CD14-positive monocyte (primary cell): ENCODE results near the gene TRIM3. TPM values are rescaled to one million over a fixed set of nuclear protein-coding genes. Genes with fewer than 3 reads are reported as not detected.

Source experiments
- DNase-seq, 3 donors: peaks; one replicate each; pipeline ENCODE4 v3.0.0-alpha.2; 2011 to 2022
- H2AFZ ChIP-seq: 2 replicates; pipeline ENCODE4 v1.6.0; 2012; ENCODE audit warnings: mild to moderate bottlenecking, low read depth, low read length, inconsistent platforms; ENCODE audit not compliant: insufficient read depth, poor library complexity, severe bottlenecking
- H3K27ac ChIP-seq, 2 donors: 1 replicate in 1 of 2; 2 replicates in 1 of 2; pipeline ENCODE4 v1.5.1; 2012 to 2013; ENCODE audit warnings: low read length in 2 of 2, control low read depth in 1 of 2, inconsistent platforms in 1 of 2, low read depth in 1 of 2, mild to moderate bottlenecking in 1 of 2
- H3K27me3 ChIP-seq, 2 donors: one replicate each; pipeline versions ENCODE4 v1.6.0 to v1.6.1; 2011 to 2013; ENCODE audit warnings: low read length in 2 of 2; ENCODE audit not compliant: control insufficient read depth in 2 of 2, insufficient read depth in 2 of 2
- H3K36me3 ChIP-seq, 2 donors: replicated peaks in 1 of 2; 1 replicate in 1 of 2; 2 replicates in 1 of 2; pipeline versions ENCODE4 v1.5.1 to v1.6.1; 2012 to 2013; ENCODE audit warnings: low read length in 2 of 2, control low read depth in 1 of 2, inconsistent platforms in 1 of 2, mild to moderate bottlenecking in 1 of 2; ENCODE audit not compliant: insufficient read depth in 2 of 2, control insufficient read depth in 1 of 2
- H3K4me1 ChIP-seq, 2 donors: 1 replicate in 1 of 2; 2 replicates in 1 of 2; pipeline versions ENCODE4 v1.5.1 to v1.6.1; 2012 to 2013; ENCODE audit warnings: low read length in 2 of 2, control low read depth in 1 of 2, inconsistent platforms in 1 of 2, mild to moderate bottlenecking in 1 of 2, moderate library complexity in 1 of 2; ENCODE audit not compliant: insufficient read depth in 2 of 2, control insufficient read depth in 1 of 2
- H3K4me2 ChIP-seq: replicated peaks from 2 replicates; pipeline ENCODE3; 2012; ENCODE audit warnings: low read length, moderate library complexity, mild to moderate bottlenecking; ENCODE audit not compliant: poor library complexity, severe bottlenecking; ENCODE audit errors: extremely low read depth
- H3K4me3 ChIP-seq, 3 experiments: fragments of 200-600 bp in 1 of 3; sonication (generic) in 1 of 3; replicated peaks in 1 of 3; 1 replicate in 2 of 3; 2 replicates in 1 of 3; pipeline ENCODE4 v1.5.1; 2011 to 2013; ENCODE audit warnings: low read length in 3 of 3, mild to moderate bottlenecking in 3 of 3, control low read depth in 2 of 3, low read depth in 2 of 3, inconsistent platforms in 1 of 3, moderate library complexity in 1 of 3
- H3K79me2 ChIP-seq: 2 replicates; pipeline ENCODE4 v1.6.0; 2012; ENCODE audit warnings: mild to moderate bottlenecking, control low read depth, inconsistent platforms, low read length, moderate library complexity; ENCODE audit not compliant: insufficient read depth
- H3K9ac ChIP-seq: 2 replicates; pipeline ENCODE4 v1.6.0; 2017; ENCODE audit warnings: low read length, mild to moderate bottlenecking; ENCODE audit not compliant: insufficient read depth, poor library complexity, severe bottlenecking
- H3K9me3 ChIP-seq, 2 donors: replicated peaks in 1 of 2; 1 replicate in 1 of 2; 2 replicates in 1 of 2; pipeline versions ENCODE4 v1.5.1 to v1.6.1; 2012 to 2013; ENCODE audit warnings: low read length in 2 of 2, control low read depth in 1 of 2; ENCODE audit not compliant: control insufficient read depth in 1 of 2, insufficient read depth in 1 of 2
- H4K20me1 ChIP-seq: 2 replicates; pipeline ENCODE4 v1.6.0; 2012; ENCODE audit warnings: mild to moderate bottlenecking, low read length, control low read depth, moderate library complexity; ENCODE audit not compliant: insufficient read depth
- H3K27ac Mint-ChIP-seq, 7 donors: one replicate each; pipeline ENCODE4 v1.8.0; 2020; ENCODE audit warnings: mild to moderate bottlenecking in 7 of 7, mixed read lengths in 7 of 7, moderate library complexity in 6 of 7, inconsistent platforms in 2 of 7
- H3K27me3 Mint-ChIP-seq, 3 donors: one replicate each; pipeline ENCODE4 v1.8.0; 2021 to 2022; ENCODE audit warnings: low read depth in 3 of 3, mild to moderate bottlenecking in 3 of 3, mixed read lengths in 3 of 3, moderate library complexity in 3 of 3, inconsistent platforms in 1 of 3
- H3K36me3 Mint-ChIP-seq, 2 donors: one replicate each; pipeline ENCODE4 v1.8.0; 2020; ENCODE audit warnings: mixed read lengths in 2 of 2, inconsistent platforms in 1 of 2, mild to moderate bottlenecking in 1 of 2
- H3K4me1 Mint-ChIP-seq: one replicate; pipeline ENCODE4 v1.8.0; 2020; ENCODE audit warnings: mild to moderate bottlenecking, mixed read lengths
- H3K4me3 Mint-ChIP-seq, 2 donors: one replicate each; pipeline ENCODE4 v1.8.0; 2020; ENCODE audit warnings: mild to moderate bottlenecking in 2 of 2, mixed read lengths in 2 of 2, moderate library complexity in 1 of 2
- H3K9me3 Mint-ChIP-seq, 7 donors: one replicate each; pipeline ENCODE4 v1.8.0; 2020 to 2022; ENCODE audit warnings: mixed read lengths in 7 of 7, mild to moderate bottlenecking in 6 of 7, moderate library complexity in 6 of 7, inconsistent platforms in 2 of 7
- CTCF ChIP-seq: fragments of 200-600 bp; IDR thresholded peaks from one replicate; pipeline ENCODE4 v1.8.0; 2022; ENCODE audit warnings: antibody characterized with exemption, mild to moderate bottlenecking
- WGBS: methylation state at CpG from one replicate; pipeline ENCODE4 v1.1.5; 2013; ENCODE audit warnings: missing lambda C conversion rate; ENCODE audit not compliant: insufficient coverage; 5-methylcytosine and 5-hydroxymethylcytosine counted together
- intact Hi-C, 2 donors: fragments of 100-400 bp; cut with micrococcal nuclease; formaldehyde crosslinking; loops; one replicate each; pipeline versions ENCODE4 v1.15.0 to v1.15.1; 2023
- polyA plus RNA-seq, 3 donors: library from polyadenylated mRNA; depleted of rRNA in 1 of 3; unstranded in 2 of 3; stranded (reverse) in 1 of 3; fragments of 300-500 nt in 2 of 3; fragments of >200 nt in 1 of 3; fragmentation: Illumina TruSeq in 2 of 3; gene quantifications; 1 replicate in 2 of 3; 2 replicates in 1 of 3; pipeline ENCODE4 v1.2.3, GENCODE V29; 2012 to 2021

TRIM3 gene
- polyA plus RNA-seq, 3 donors, result 1.7 to 36.2 (median 3.3) TPM

GRCh38 chr11:6475936-6476335, 2.2 kb upstream of the TRIM3 start:
- H3K27ac ChIP-seq, result no peak overlapping the region

GRCh38 chr11:6474806-6475500, 1.2 kb upstream of the TRIM3 start:
- Histone ChIP-seq H3K79me2 (peaks cover 9% of the 10 kb centered on the region), H3K4me1 (peaks cover 14 to 15% of the 10 kb centered on the region in 2 donors), H3K36me3 (peaks cover 22 to 29% of the 10 kb centered on the region in 2 donors), H2AFZ (no peak overlapping the region), H3K4me3 (no peak overlapping the region), H4K20me1 (no peaks in the 10 kb centered on the region), H3K27me3 (no peaks in the 10 kb centered on the region), H3K9ac (no peak overlapping the region), H3K27ac (no peak overlapping the region), H3K9me3 (no peaks in the 10 kb centered on the region), H3K4me2 (no peak overlapping the region)
- H3K36me3 Mint-ChIP-seq, result peaks cover 22 to 26% of the 10 kb centered on the region in 2 donors
- no peak for DNase-seq
- peaks cover 0 to 7% (median 1%) of the 10 kb centered on the region in 3 donors for H3K27me3 Mint-ChIP-seq
- 93% methylated on average over 3 of the region's 3 CpGs for WGBS
- TF ChIP-seq CTCF, result no peak
- H3K27ac Mint-ChIP-seq, result peak overlapping the region in 5 of 7 donors; percentile 9 to 87 (median 65)
- intact Hi-C loops, result loop anchor here in 1 of 2 donors (10.0 kb wide), 1 partner anchor 1510 kb away; the partner anchor contains the start of gene EIF3F
- no peak overlapping the region for H3K4me3 Mint-ChIP-seq
- H3K9me3 Mint-ChIP-seq, result peaks cover 0 to 2% (median 0%) of the 10 kb centered on the region in 7 donors
- H3K4me1 Mint-ChIP-seq, result peaks cover 32% of the 10 kb centered on the region

More at GRCh38 chr11:6475936-6476335, 2.2 kb upstream of the TRIM3 start:
- Mint-ChIP-seq H3K4me3 (no peak overlapping the region), H3K27ac (peak overlapping the region in 3 of 7 donors; percentile 23 to 84 (median 56)), H3K27me3 (peaks cover 0 to 7% (median 1%) of the 10 kb centered on the region in 3 donors), H3K4me1 (peaks cover 40% of the 10 kb centered on the region), H3K9me3 (peaks cover 0 to 2% (median 0%) of the 10 kb centered on the region in 7 donors), H3K36me3 (peaks cover 22 to 26% of the 10 kb centered on the region in 2 donors)
- no peak for TF ChIP-seq CTCF
- Histone ChIP-seq H3K4me1 (peaks cover 22% of the 10 kb centered on the region in 2 donors), H3K79me2 (peaks cover 18% of the 10 kb centered on the region), H3K4me2 (no peak overlapping the region), H3K36me3 (peaks cover 22 to 29% of the 10 kb centered on the region in 2 donors), H3K9ac (no peak overlapping the region), H4K20me1 (no peaks in the 10 kb centered on the region), H3K9me3 (no peaks in the 10 kb centered on the region), H2AFZ (no peak overlapping the region), H3K4me3 (no peak overlapping the region), H3K27me3 (no peaks in the 10 kb centered on the region)
- no peak for DNase-seq
- intact Hi-C loops, result loop anchor here in 1 of 2 donors (10.0 kb wide), 1 partner anchor 1509 kb away; the partner anchor contains the start of gene EIF3F
- 81% methylated on average over 3 of the region's 5 CpGs for WGBS
